Aorta (tissue), 5 donors: Measurements from ENCODE around the gene TRMT61A. TPM values are rescaled to one million over a fixed set of nuclear protein-coding genes. Genes with fewer than 3 reads are reported as not detected.

Experiments
- ATAC-seq: fragments of 200-7000 bp; cut with Tn5 transposase; one replicate; pipeline ENCODE4 v1.9.1; 2022; ENCODE audit warnings: moderate library complexity; ENCODE audit not compliant: low FRiP score
- DNase-seq, 2 donors: peaks; one replicate each; pipeline ENCODE4 v3.0.0-alpha.2; 2020
- H3K27ac ChIP-seq, 2 donors: one replicate each; pipeline ENCODE4 v1.5.1; 2013; ENCODE audit warnings: low read length in 2 of 2, mild to moderate bottlenecking in 2 of 2, moderate library complexity in 2 of 2, control low read depth in 1 of 2, inconsistent platforms in 1 of 2, low read depth in 1 of 2
- H3K27me3 ChIP-seq, 2 donors: one replicate each; pipeline ENCODE4 v1.6.1; 2013; ENCODE audit warnings: control low read depth in 1 of 2, low read length in 1 of 2, mild to moderate bottlenecking in 1 of 2, moderate library complexity in 1 of 2; ENCODE audit not compliant: insufficient read depth in 2 of 2, control insufficient read depth in 1 of 2
- H3K36me3 ChIP-seq, 2 donors: one replicate each; pipeline ENCODE4 v1.6.1; 2013; ENCODE audit warnings: control low read depth in 1 of 2, low read length in 1 of 2, mild to moderate bottlenecking in 1 of 2; ENCODE audit not compliant: insufficient read depth in 2 of 2, control insufficient read depth in 1 of 2
- H3K4me1 ChIP-seq, 2 donors: one replicate each; pipeline ENCODE4 v1.6.1; 2013; ENCODE audit warnings: low read length in 2 of 2, control low read depth in 1 of 2, mild to moderate bottlenecking in 1 of 2, moderate library complexity in 1 of 2; ENCODE audit not compliant: insufficient read depth in 2 of 2, control insufficient read depth in 1 of 2
- H3K4me3 ChIP-seq, 2 donors: one replicate each; pipeline ENCODE4 v1.5.1; 2013; ENCODE audit warnings: low read length in 2 of 2, control low read depth in 1 of 2, mild to moderate bottlenecking in 1 of 2
- H3K9me3 ChIP-seq: one replicate; pipeline ENCODE4 v1.6.1; 2013; ENCODE audit warnings: mild to moderate bottlenecking, low read length; ENCODE audit not compliant: control insufficient read depth
- WGBS, 2 donors: extraction: QIAGEN DNeasy Blood & Tissue Kit; methylation state at CpG; one replicate each; pipeline ENCODE4 v1.1.7; 2013; 5-methylcytosine and 5-hydroxymethylcytosine counted together
- intact Hi-C, 2 donors: fragments of 100-400 bp; cut with DNase I; formaldehyde crosslinking; loops; one replicate each; pipeline versions ENCODE4 v1.14.2 to v1.15.0; 2022
- polyA plus RNA-seq, 2 donors: library from polyadenylated mRNA; stranded (reverse); fragments of 200-250 nt; gene quantifications; one replicate each; pipeline ENCODE4 v1.2.3, GENCODE V29; 2013
- total RNA-seq, 2 donors: library from RNA; stranded (reverse); fragmentation: NEBNext Ultra II Directional; extraction: Animal tissue kit (Norgen Biotek cat#: 25700); gene quantifications; one replicate each; pipeline ENCODE4 v1.2.1, GENCODE V29; 2021
- donor health status: healthy with polysubstance abuse.
- donor health status: Bipolar disorder and iron deficiency.
- donor health status: DM: no; HTN: no; CAD: no.
- donor health status: DM: no; HTN: no; CAD: no.
- donor health status: DM: yes; HTN: yes; CAD: no.

Gene TRMT61A
- total and polyA plus RNA-seq, 4 donors, result 6.4 to 12.4 (median 11.6) TPM

- Histone ChIP-seq H3K27me3 (no peaks in the 10 kb centered on the region), H3K9me3 (no peaks in the 10 kb centered on the region), H3K36me3 (no peaks in the 10 kb centered on the region), H3K4me1 (no peaks in the 10 kb centered on the region), H3K4me3 (no peak overlapping the region), H3K27ac (no peak overlapping the region)
- WGBS, 2 donors, result 76 to 77% methylated on average over 27 of the region's 27 CpGs
- no peak for ATAC-seq
- DNase-seq, result peak; percentile 53 to 74
- intact Hi-C loops, result loop anchor here (1.0 to 5.0 kb wide), 3 partner anchors 27 to 46 kb away; no protein-coding TSS in a partner anchor
Measured at GRCh38 chr14:103545915-103546651, 17.1 kb downstream of the TRMT61A start.

- Histone ChIP-seq H3K27ac (no peak overlapping the region), H3K4me3 (no peak overlapping the region), H3K27me3 (no peaks in the 10 kb centered on the region), H3K9me3 (no peaks in the 10 kb centered on the region), H3K36me3 (no peaks in the 10 kb centered on the region), H3K4me1 (no peaks in the 10 kb centered on the region)
- DNase-seq (peak; percentile 80 to 91), ATAC-seq (peak; percentile 34)
- intact Hi-C loops, result loop anchor here (1.0 to 5.0 kb wide), 3 partner anchors 28 to 47 kb away; no protein-coding TSS in a partner anchor
- WGBS, 2 donors, result 21 to 23% methylated on average over 21 of the region's 21 CpGs
Measured at GRCh38 chr14:103546652-103547454, 17.9 kb downstream of the TRMT61A start.

- ATAC-seq, result no peak
- 82 to 83% methylated on average over 11 of the region's 11 CpGs for WGBS, 2 donors
- no peaks in the 10 kb centered on the region for H3K27me3 ChIP-seq
- no peaks in the 10 kb centered on the region for H3K36me3 ChIP-seq
- H3K4me1 ChIP-seq, result no peaks in the 10 kb centered on the region
- DNase-seq, result no peak
- H3K4me3 ChIP-seq, result no peak overlapping the region
- no peaks in the 10 kb centered on the region for H3K9me3 ChIP-seq
- no peak overlapping the region for H3K27ac ChIP-seq
- intact Hi-C loops, result loop anchor here (2.0 to 5.0 kb wide), 2 partner anchors 29 to 45 kb away; no protein-coding TSS in a partner anchor
Measured at GRCh38 chr14:103547455-103547940, 18.5 kb downstream of the TRMT61A start.

GRCh38 chr14:103547941-103548462 is 19.0 kb downstream of the TRMT61A start:
- WGBS, 2 donors, result 82 to 87% methylated on average over 18 of the region's 18 CpGs
- H3K4me1 ChIP-seq, result no peaks in the 10 kb centered on the region

GRCh38 chr14:103548463-103549351 is 19.7 kb downstream of the TRMT61A start:
- no peaks in the 10 kb centered on the region for H3K36me3 ChIP-seq
- ATAC-seq (no peak), DNase-seq (peak; percentile 42 to 66)
- H3K4me1 ChIP-seq, result no peaks in the 10 kb centered on the region
- WGBS, 2 donors, result 87 to 89% methylated on average over 25 to 27 of the region's 27 CpGs
- no peaks in the 10 kb centered on the region for H3K9me3 ChIP-seq
- H3K27me3 ChIP-seq, result no peaks in the 10 kb centered on the region
- intact Hi-C loops, result loop anchor here in 1 of 2 donors (5.0 kb wide), 1 partner anchor 46 kb away; no protein-coding TSS in a partner anchor
- H3K27ac ChIP-seq, result no peak overlapping the region
- no peak overlapping the region for H3K4me3 ChIP-seq

More at GRCh38 chr14:103547941-103548462, 19.0 kb downstream of the TRMT61A start:
- Histone ChIP-seq H3K36me3 (no peaks in the 10 kb centered on the region), H3K27me3 (no peaks in the 10 kb centered on the region), H3K27ac (no peak overlapping the region), H3K4me3 (no peak overlapping the region), H3K9me3 (no peaks in the 10 kb centered on the region)
- intact Hi-C loops, result loop anchor here (2.0 to 5.0 kb wide), 2 partner anchors 29 to 46 kb away; no protein-coding TSS in a partner anchor
- DNase-seq (peak in 1 of 2 donors; percentile 40), ATAC-seq (no peak)

GRCh38 chr14:103549361-103550311 is 20.6 kb downstream of the TRMT61A start:
- no peak overlapping the region for H3K4me3 ChIP-seq

More at GRCh38 chr14:103549361-103550311, 20.6 kb downstream of the TRMT61A start:
- no peaks in the 10 kb centered on the region for H3K36me3 ChIP-seq
- peak; percentile 53 to 74 for DNase-seq
- intact Hi-C loops, result loop anchor here in 1 of 2 donors (5.0 kb wide), 1 partner anchor 47 kb away; no protein-coding TSS in a partner anchor
- H3K4me1 ChIP-seq, result no peaks in the 10 kb centered on the region
- H3K9me3 ChIP-seq, result no peaks in the 10 kb centered on the region
- ATAC-seq, result no peak
- no peaks in the 10 kb centered on the region for H3K27me3 ChIP-seq
- 79 to 82% methylated on average over 30 of the region's 30 CpGs for WGBS, 2 donors
- no peak overlapping the region for H3K27ac ChIP-seq
